Activated CD4-positive, alpha-beta T cell treated with anti-CD3 and anti-CD28 coated beads, Interleukin-2, Interleukin-4, amounts not matched to agents 100 ng/mL and 50 ng/mL, durations not matched to agents 16 hours and 8 hours (primary cell): Measurements from ENCODE around the gene OR1Q1.
"Not testable (repeated sequence)": the region's sequence is repeated elsewhere in the genome, so short reads cannot be mapped to it uniquely, and the experiment has no call there.

Experiments
- DNase-seq: peaks from one replicate; pipeline ENCODE4 v3.0.0-alpha.2; 2020; ENCODE audit warnings: low spot score

The OR1Q1 gene

GRCh38 chr9:122614362-122614761 is at the start of gene OR1Q1:
OR1Q1 (plus strand) TSS chr9:122614738; CDS start chr9:122614738, 0 bp downstream.
- no peak for DNase-seq

GRCh38 chr9:122567901-122568300 is 46.6 kb upstream of the OR1Q1 start:
- DNase-seq, result no peak

- DNase-seq, result peak; percentile 1
These were observed 42.1 kb upstream of the OR1Q1 start for GRCh38 chr9:122572456-122572855.

GRCh38 chr9:122579874-122580273 is 34.7 kb upstream of the OR1Q1 start:
- no peak for DNase-seq

- no peak for DNase-seq
These were observed 34.2 kb upstream of the OR1Q1 start for GRCh38 chr9:122580360-122580759.

GRCh38 chr9:122583284-122583683 is 31.3 kb upstream of the OR1Q1 start, which contains the start of gene OR1L8:
OR1L8 (minus strand) TSS chr9:122583384; CDS start chr9:122568477, 14,907 bp downstream.
- DNase-seq, result not testable (repeated sequence)

- DNase-seq, result no peak
These were observed 8.8 kb upstream of the OR1Q1 start for GRCh38 chr9:122605691-122606090.

- no peak for DNase-seq
These were observed 8.0 kb upstream of the OR1Q1 start for GRCh38 chr9:122606587-122606986.

GRCh38 chr9:122609804-122610203 is 4.7 kb upstream of the OR1Q1 start:
- DNase-seq, result no peak

GRCh38 chr9:122619996-122620395 is 5.5 kb downstream of the OR1Q1 start:
- DNase-seq, result no peak

- no peak for DNase-seq
These were observed 27.7 kb downstream of the OR1Q1 start for GRCh38 chr9:122642226-122642625.

- DNase-seq, result no peak
These were observed 41.8 kb downstream of the OR1Q1 start for GRCh38 chr9:122656378-122656777.

- no peak for DNase-seq
These were observed 43.0 kb downstream of the OR1Q1 start, which contains the start of gene OR1B1 for GRCh38 chr9:122657527-122657926. OR1B1 (minus strand) TSS chr9:122657627.

- DNase-seq, result no peak
These were observed 46.9 kb downstream of the OR1Q1 start, which contains the start of gene OR1L1 for GRCh38 chr9:122661416-122661815. OR1L1 (plus strand) TSS chr9:122661716; CDS start chr9:122661716, 0 bp downstream.
